IPS DF 19.7 (cell line): ENCODE measurements around the gene TMEM217.
A peak's percentile ranks its signal among the peaks of the same experiment; 100 is the strongest.

Source experiments
- DNase-seq: peaks from one replicate; pipeline ENCODE4 v3.0.0-alpha.2; 2013; ENCODE audit warnings: low read depth, low spot score

Gene TMEM217

DNA sequence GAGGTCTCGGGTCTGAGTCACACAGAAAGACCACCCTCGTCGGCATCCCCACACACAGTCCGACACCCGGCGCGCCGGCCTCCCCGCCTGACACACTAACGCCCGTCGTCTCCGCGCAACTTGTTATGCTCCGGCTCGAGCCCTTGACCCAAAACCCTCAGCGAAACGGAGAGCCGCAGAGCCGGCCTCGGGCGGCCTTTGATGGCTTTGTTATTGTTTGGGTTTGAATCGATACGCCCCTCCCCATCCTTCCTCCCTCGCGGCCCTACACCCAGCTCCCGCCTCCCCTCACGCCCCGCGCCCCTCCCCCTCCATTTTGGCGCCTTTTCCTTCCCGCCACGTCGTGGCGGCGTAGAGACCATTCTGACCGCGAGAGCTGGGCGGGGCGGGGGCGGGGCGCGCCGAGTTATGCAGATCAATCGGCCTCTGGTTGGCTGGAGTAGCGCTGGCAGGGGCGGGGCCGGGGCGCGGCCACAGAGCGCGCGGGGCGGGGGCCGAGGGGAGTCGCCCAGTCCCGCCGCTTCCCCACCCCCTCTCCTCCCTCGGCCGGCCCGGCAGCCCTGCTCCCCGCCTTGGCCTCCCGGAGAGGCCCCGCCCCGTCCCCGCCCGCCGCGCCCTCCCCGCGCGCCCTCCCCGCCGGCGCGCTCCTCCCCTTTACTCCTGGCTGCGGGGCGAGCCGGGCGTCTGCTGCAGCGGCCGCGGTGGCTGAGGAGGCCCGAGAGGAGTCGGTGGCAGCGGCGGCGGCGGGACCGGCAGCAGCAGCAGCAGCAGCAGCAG lies 88.3 kb downstream of the TMEM217 start, which contains the start of gene PIM1:
PIM1 (plus strand) TSS at position 657 of the 777 bp plus-strand sequence. CDS start 424 bp downstream, outside the sequence.
- DNase-seq, result peak; percentile 80

DNA sequence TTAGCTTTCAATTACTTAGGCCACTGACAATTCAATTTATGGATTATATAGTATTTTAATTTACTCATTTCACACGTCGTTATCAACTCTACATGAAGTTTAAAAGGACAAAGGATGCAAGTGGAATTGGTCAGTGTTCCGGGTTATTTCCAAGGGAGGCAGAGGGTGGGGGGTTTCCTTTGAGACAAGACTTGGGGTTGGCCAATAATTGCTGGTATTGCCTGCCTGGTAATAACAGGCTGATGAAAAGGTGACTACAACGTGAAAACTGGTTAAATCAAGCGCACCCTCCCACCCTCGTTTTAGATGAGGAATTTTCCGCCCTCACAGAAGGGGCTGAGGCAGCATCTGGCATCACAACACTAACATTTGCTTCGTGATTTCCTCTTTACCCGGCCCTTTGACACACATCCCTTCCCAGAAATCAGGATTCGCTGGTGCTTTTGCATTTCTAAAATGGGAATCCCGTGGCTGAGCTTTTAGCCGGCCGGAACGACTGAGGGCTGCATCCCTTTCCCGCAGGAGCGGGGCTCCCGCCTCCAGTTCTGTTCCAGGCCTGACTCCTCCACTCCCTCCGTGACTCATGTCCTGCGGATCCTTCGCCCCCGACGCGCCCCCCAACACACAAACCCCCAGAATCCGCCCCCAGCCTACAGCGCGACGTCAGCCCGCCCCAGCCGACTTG lies 89.0 kb downstream of the TMEM217 start:
- DNase-seq, result no peak

DNA sequence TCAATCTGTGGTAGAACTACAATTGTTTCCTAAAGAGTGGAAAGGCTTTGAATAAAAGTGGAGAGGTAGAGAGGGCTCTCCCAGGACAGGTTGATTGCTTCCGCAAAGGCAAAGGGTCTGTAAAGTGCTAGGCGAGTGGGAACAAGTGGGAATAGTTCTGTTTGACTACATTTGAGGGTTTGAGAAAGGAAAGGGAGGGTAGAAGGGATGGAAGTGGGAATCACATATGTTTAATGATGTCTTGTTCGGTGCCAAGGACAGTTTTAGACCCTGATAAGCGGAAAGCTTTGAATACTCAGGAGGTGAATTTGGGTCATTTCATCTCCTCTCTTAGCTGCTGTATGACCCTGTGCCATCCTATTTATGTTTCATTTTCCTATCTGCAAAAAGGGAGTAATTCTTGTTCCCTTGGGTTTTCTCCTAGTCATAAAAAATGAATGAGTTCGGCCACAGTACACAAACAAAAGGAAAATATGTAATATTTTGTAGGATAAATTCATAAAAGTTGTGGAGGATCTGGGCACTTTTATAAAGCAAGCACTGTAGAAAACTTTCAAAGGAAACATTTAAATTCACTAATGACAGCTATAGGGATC lies 89.7 kb downstream of the TMEM217 start:
- DNase-seq, result no peak

DNA sequence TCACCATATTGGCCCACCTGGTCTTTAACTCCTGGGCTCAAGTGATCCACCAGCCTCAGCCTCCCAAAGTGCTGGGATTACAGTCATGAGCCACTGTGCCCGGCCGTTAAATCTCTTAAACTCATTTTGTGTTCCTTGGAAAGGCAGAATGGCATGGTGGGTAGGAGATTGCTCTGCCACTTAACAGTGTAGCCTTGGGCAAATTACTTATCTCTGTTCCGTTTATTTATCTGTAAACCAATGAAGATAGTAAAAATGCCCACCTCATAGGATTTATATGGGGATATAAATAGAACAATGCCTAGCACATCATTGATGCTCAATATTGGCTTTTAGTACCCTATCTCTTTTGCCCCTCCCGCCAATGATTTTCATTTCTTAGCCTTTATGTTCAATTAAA lies 95.2 kb downstream of the TMEM217 start:
- no peak for DNase-seq
